HCT116 (cell line): ENCODE measurements around the gene PRELID2.

Experiments used
- ELF1 ChIP-seq: IDR thresholded peaks from 2 replicates; pipeline ENCODE4 v1.6.1; 2012; ENCODE audit warnings: low read depth, borderline replicate concordance
- POLR2A ChIP-seq: IDR thresholded peaks from 2 replicates; pipeline ENCODE4 v1.7.0; 2011; ENCODE audit warnings: borderline replicate concordance; ENCODE audit not compliant: insufficient read depth, insufficient read length; ENCODE audit errors: extremely low read depth
- POLR2AphosphoS5 ChIP-seq: IDR thresholded peaks from 2 replicates; pipeline ENCODE4 v1.6.1; 2011; ENCODE audit warnings: mild to moderate bottlenecking, low read depth, low read length, moderate library complexity
- RAD21 ChIP-seq: IDR thresholded peaks from 2 replicates; pipeline ENCODE4 v1.6.1; 2012; ENCODE audit warnings: low read depth, mild to moderate bottlenecking
- SIN3A ChIP-seq: IDR thresholded peaks from 2 replicates; pipeline ENCODE4 v1.6.1; 2012; ENCODE audit warnings: low read depth
- YY1 ChIP-seq: IDR thresholded peaks from 2 replicates; pipeline ENCODE4 v1.6.1; 2011; ENCODE audit warnings: low read length, low read depth, moderate library complexity, mild to moderate bottlenecking; ENCODE audit not compliant: insufficient replicate concordance; ENCODE audit errors: extremely low read depth
- ZNF274 ChIP-seq: fragments of 200-500 bp; sonication (Bioruptor generic); IDR thresholded peaks from 2 replicates; pipeline ENCODE4 v1.6.1; 2014; ENCODE audit warnings: mild to moderate bottlenecking, low read depth, low read length, inconsistent platforms
- TF ChIP-seq, protein P1 (sequence below), 3 experiments: fragments of 200-600 bp in 1 of 3; sonication (generic) in 1 of 3; IDR thresholded peaks in 2 of 3; conservative IDR thresholded peaks in 1 of 3; 2 replicates each; pipeline ENCODE4 v1.5.1; 2012 to 2017; ENCODE audit warnings: low read depth in 2 of 3, low read length in 2 of 3, antibody characterized with exemption in 1 of 3, borderline replicate concordance in 1 of 3, control low read depth in 1 of 3, mild to moderate bottlenecking in 1 of 3, mixed read lengths in 1 of 3, mixed run types in 1 of 3, moderate library complexity in 1 of 3; ENCODE audit not compliant: insufficient read depth in 1 of 3
- TF ChIP-seq, protein P2 (sequence below): IDR thresholded peaks from 2 replicates; pipeline ENCODE4 v1.6.1; 2012

- TF ChIP-seq, protein P1, sequence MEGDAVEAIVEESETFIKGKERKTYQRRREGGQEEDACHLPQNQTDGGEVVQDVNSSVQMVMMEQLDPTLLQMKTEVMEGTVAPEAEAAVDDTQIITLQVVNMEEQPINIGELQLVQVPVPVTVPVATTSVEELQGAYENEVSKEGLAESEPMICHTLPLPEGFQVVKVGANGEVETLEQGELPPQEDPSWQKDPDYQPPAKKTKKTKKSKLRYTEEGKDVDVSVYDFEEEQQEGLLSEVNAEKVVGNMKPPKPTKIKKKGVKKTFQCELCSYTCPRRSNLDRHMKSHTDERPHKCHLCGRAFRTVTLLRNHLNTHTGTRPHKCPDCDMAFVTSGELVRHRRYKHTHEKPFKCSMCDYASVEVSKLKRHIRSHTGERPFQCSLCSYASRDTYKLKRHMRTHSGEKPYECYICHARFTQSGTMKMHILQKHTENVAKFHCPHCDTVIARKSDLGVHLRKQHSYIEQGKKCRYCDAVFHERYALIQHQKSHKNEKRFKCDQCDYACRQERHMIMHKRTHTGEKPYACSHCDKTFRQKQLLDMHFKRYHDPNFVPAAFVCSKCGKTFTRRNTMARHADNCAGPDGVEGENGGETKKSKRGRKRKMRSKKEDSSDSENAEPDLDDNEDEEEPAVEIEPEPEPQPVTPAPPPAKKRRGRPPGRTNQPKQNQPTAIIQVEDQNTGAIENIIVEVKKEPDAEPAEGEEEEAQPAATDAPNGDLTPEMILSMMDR (IDR thresholded peaks at IDR 0.05 in 2 of 3, conservative IDR thresholded peaks at IDR 0.05 in 1 of 3; ENCODE audit: borderline replicate concordance in 1 of 3, insufficient read depth in 1 of 3, low read depth in 2 of 3, low read length in 2 of 3), result no peak
- no peak for TF ChIP-seq RAD21
- TF ChIP-seq POLR2A, result no peak
- no peak for TF ChIP-seq SIN3A
- no peak for TF ChIP-seq POLR2AphosphoS5
- no peak for TF ChIP-seq ZNF274
- TF ChIP-seq YY1, result no peak
- no peak for TF ChIP-seq ELF1
- TF ChIP-seq, protein P2, sequence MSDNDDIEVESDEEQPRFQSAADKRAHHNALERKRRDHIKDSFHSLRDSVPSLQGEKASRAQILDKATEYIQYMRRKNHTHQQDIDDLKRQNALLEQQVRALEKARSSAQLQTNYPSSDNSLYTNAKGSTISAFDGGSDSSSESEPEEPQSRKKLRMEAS, result no peak
These were observed 37.8 kb upstream of the PRELID2 start, which contains the start of gene GRXCR2 for GRCh38 chr5:145872914-145873313.
